Coronary artery (tissue), 2 donors: ENCODE measurements around the gene TACSTD2.
"Not testable (repeated sequence)": the region's sequence is repeated elsewhere in the genome, so short reads cannot be mapped to it uniquely, and the experiment has no call there.

Source experiments
- DNase-seq: peaks from one replicate; pipeline ENCODE4 v3.0.0-alpha.2; 2017; ENCODE audit warnings: low spot score
- H3K27ac ChIP-seq, 2 donors: fragments of 200-600 bp; sonication (generic); one replicate each; pipeline ENCODE4 v1.5.1; 2016 to 2019
- H3K4me3 ChIP-seq: fragments of 200-600 bp; sonication (generic); 2 replicates; pipeline ENCODE4 v1.5.1; 2016; ENCODE audit warnings: mild to moderate bottlenecking, moderate library complexity
- TF ChIP-seq, protein P1 (sequence below): fragments of 200-600 bp; sonication (generic); IDR thresholded peaks from one replicate; pipeline ENCODE4 v1.5.1; 2019; ENCODE audit warnings: antibody characterized with exemption

The TACSTD2 gene

GRCh38 chr1:58576727-58577653 is at the start of gene TACSTD2:
TSS of gene TACSTD2 (minus strand) at chr1:58577252. CDS start at chr1:58577156, 96 bp downstream.
- peak within 1 kb of the TSS; percentile 66 for H3K4me3 ChIP-seq
- no peak for DNase-seq

GRCh38 chr1:58626293-58626692 is 49.2 kb upstream of the TACSTD2 start:
- no peak for DNase-seq
- Histone ChIP-seq H3K27ac (no peak overlapping the region), H3K4me3 (no peak overlapping the region)
- TF ChIP-seq, protein P1, sequence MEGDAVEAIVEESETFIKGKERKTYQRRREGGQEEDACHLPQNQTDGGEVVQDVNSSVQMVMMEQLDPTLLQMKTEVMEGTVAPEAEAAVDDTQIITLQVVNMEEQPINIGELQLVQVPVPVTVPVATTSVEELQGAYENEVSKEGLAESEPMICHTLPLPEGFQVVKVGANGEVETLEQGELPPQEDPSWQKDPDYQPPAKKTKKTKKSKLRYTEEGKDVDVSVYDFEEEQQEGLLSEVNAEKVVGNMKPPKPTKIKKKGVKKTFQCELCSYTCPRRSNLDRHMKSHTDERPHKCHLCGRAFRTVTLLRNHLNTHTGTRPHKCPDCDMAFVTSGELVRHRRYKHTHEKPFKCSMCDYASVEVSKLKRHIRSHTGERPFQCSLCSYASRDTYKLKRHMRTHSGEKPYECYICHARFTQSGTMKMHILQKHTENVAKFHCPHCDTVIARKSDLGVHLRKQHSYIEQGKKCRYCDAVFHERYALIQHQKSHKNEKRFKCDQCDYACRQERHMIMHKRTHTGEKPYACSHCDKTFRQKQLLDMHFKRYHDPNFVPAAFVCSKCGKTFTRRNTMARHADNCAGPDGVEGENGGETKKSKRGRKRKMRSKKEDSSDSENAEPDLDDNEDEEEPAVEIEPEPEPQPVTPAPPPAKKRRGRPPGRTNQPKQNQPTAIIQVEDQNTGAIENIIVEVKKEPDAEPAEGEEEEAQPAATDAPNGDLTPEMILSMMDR, result no peak

More at GRCh38 chr1:58576727-58577653, at the start of gene TACSTD2:
- H3K27ac ChIP-seq, result peak within 1 kb of the TSS in 1 of 2 donors; percentile 3
- TF ChIP-seq, protein P1, result no peak

GRCh38 chr1:58623259-58623658 is 46.2 kb upstream of the TACSTD2 start:
- H3K27ac ChIP-seq, DNase-seq: not testable (repeated sequence)

GRCh38 chr1:58622571-58622970 is 45.5 kb upstream of the TACSTD2 start:
- no peak overlapping the region for H3K27ac ChIP-seq
- no peak for DNase-seq
- H3K4me3 ChIP-seq, result no peak overlapping the region
- TF ChIP-seq, protein P1, result no peak

More at GRCh38 chr1:58623259-58623658, 46.2 kb upstream of the TACSTD2 start:
- H3K4me3 ChIP-seq, result not testable (repeated sequence)

GRCh38 chr1:58621391-58621790 is 44.3 kb upstream of the TACSTD2 start:
- H3K4me3 ChIP-seq, result no peak overlapping the region
- TF ChIP-seq, protein P1, result no peak
- no peak overlapping the region for H3K27ac ChIP-seq
- no peak for DNase-seq

DNA sequence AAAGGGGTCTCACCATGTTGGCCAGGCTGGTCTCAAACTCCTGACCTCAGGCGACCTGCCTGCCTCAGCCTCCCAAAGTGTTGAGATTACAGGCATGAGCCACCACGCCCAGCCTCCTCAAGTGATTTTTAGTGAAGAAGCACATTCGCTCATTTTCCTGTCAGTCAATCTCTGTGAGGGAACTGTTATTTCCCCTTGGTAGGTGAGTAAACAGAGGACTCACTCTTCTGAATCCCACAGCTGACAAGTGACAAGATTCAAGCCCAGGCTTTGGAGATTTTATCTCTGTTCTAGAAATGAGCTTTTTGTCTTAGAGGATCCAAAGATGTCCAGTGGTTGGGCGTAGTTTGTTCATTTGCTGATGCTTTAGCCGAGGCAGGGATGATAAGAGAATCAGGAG is 43.9 kb upstream of the TACSTD2 start:
- H3K27ac ChIP-seq, result no peak overlapping the region

GRCh38 chr1:58620259-58620658 is 43.2 kb upstream of the TACSTD2 start:
- DNase-seq, result no peak
- TF ChIP-seq, protein P1, result no peak
- H3K4me3 ChIP-seq, result no peak overlapping the region
- H3K27ac ChIP-seq, result no peak overlapping the region

More for the DNA sequence above, 43.9 kb upstream of the TACSTD2 start:
- TF ChIP-seq, protein P1, result no peak
- H3K4me3 ChIP-seq, result no peak overlapping the region
- DNase-seq, result no peak
